K562 (cell line): ENCODE results near the gene PET100. TPM values are rescaled to one million over a fixed set of nuclear protein-coding genes. Genes with fewer than 3 reads are reported as not detected.
A peak's percentile ranks its signal among the peaks of the same experiment; 100 is the strongest.

Source experiments
- CXXC5 ChIP-seq: fragments of 250-450 bp; sonication (Bioruptor Pico); IDR thresholded peaks from 2 replicates; pipeline ENCODE4 v1.8.0; 2022; ENCODE audit warnings: inconsistent platforms, mild to moderate bottlenecking, moderate library complexity
- DEAF1 ChIP-seq: fragments of 450-650 bp; formaldehyde crosslinking; IDR thresholded peaks from 2 replicates; pipeline ENCODE4 v1.4.0; 2020; ENCODE audit warnings: mild to moderate bottlenecking, moderate library complexity
- ELK1 ChIP-seq: sonication (generic); formaldehyde crosslinking; IDR thresholded peaks from 2 replicates; pipeline ENCODE4 v1.8.1; 2022; ENCODE audit warnings: missing genetic modification reagents
- EP300 ChIP-seq: IDR thresholded peaks from 2 replicates; pipeline ENCODE4 v1.6.1; 2012; ENCODE audit warnings: low read length, improper control_type of control experiment
- EWSR1 ChIP-seq: fragments of 450-650 bp; IDR thresholded peaks from 2 replicates; pipeline ENCODE4 v1.6.1; 2018; ENCODE audit warnings: borderline replicate concordance, mild to moderate bottlenecking, low read depth, moderate library complexity; ENCODE audit not compliant: partially characterized antibody
- FOXM1 ChIP-seq, 2 experiments: fragments of 450-650 bp in 1 of 2; sonication (generic) in 1 of 2; formaldehyde crosslinking in 1 of 2; IDR thresholded peaks; 2 replicates each; pipeline versions ENCODE4 v1.6.1 to v1.9.0; 2017 to 2022; ENCODE audit warnings: low read depth in 2 of 2, mild to moderate bottlenecking in 2 of 2, missing genetic modification reagents in 1 of 2, moderate library complexity in 1 of 2
- GTF2A2 ChIP-seq: IDR thresholded peaks from 2 replicates; pipeline ENCODE4 v1.6.1; 2016; ENCODE audit warnings: mild to moderate bottlenecking, missing genetic modification characterization, missing compliant biosample characterization
- NR2C2 ChIP-seq, 2 experiments: fragments of 200-800 bp in 1 of 2; sonication (Bioruptor generic) in 1 of 2; sonication (generic) in 1 of 2; formaldehyde crosslinking in 1 of 2; IDR thresholded peaks; 2 replicates each; pipeline versions ENCODE4 v1.6.1 to v1.8.0; 2016 to 2022; ENCODE audit warnings: mild to moderate bottlenecking in 1 of 2, missing compliant biosample characterization in 1 of 2, missing genetic modification characterization in 1 of 2, missing genetic modification reagents in 1 of 2
- PCBP1 ChIP-seq: fragments of 200-400 bp; formaldehyde crosslinking; IDR thresholded peaks from 2 replicates; pipeline ENCODE4 v1.6.1; 2018; ENCODE audit warnings: mild to moderate bottlenecking, low read depth, low read length; ENCODE audit not compliant: poor library complexity, severe bottlenecking
- SAFB2 ChIP-seq: fragments of 200-400 bp; formaldehyde crosslinking; IDR thresholded peaks from 2 replicates; pipeline ENCODE4 v1.6.1; 2018; ENCODE audit warnings: borderline replicate concordance, low read length, low read depth, moderate library complexity; ENCODE audit not compliant: severe bottlenecking
- SMAD1 ChIP-seq: fragments of 150-350 bp; IDR thresholded peaks from 2 replicates; pipeline ENCODE4 v1.6.1; 2014; ENCODE audit warnings: low read length, low read depth; ENCODE audit not compliant: partially characterized antibody
- TFE3 ChIP-seq: fragments of 450-650 bp; formaldehyde crosslinking; IDR thresholded peaks from 2 replicates; pipeline ENCODE4 v1.4.0; 2020; ENCODE audit warnings: mild to moderate bottlenecking, mixed read lengths
- ZKSCAN3 ChIP-seq: fragments of 250-450 bp; sonication (Bioruptor Pico); IDR thresholded peaks from 2 replicates; pipeline ENCODE4 v1.4.0; 2020
- ZNF274 ChIP-seq: IDR thresholded peaks from 2 replicates; pipeline ENCODE4 v1.6.1; 2011; ENCODE audit warnings: low read depth, mild to moderate bottlenecking, low read length, moderate library complexity, borderline replicate concordance
- ZNF280B ChIP-seq: fragments of 250-450 bp; sonication (Bioruptor Pico); IDR thresholded peaks from 2 replicates; pipeline ENCODE4 v1.5.1; 2021; ENCODE audit warnings: mild to moderate bottlenecking
- ZNF395 ChIP-seq: fragments of 200-800 bp; sonication (Bioruptor generic); IDR thresholded peaks from 2 replicates; pipeline ENCODE4 v1.6.1; 2017; ENCODE audit warnings: missing genetic modification characterization, missing compliant biosample characterization
- ZNF668 ChIP-seq: fragments of 250-450 bp; sonication (Bioruptor Pico); IDR thresholded peaks from 2 replicates; pipeline ENCODE4 v1.8.0; 2022; ENCODE audit warnings: mild to moderate bottlenecking, inconsistent platforms
- ZNF76 ChIP-seq: fragments of 250-450 bp; sonication (Bioruptor Pico); IDR thresholded peaks from 2 replicates; pipeline ENCODE4 v1.4.0; 2020; ENCODE audit warnings: mild to moderate bottlenecking, moderate library complexity, borderline replicate concordance
- polyA plus RNA-seq, 8 experiments: library from polyadenylated mRNA; depleted of rRNA in 4 of 8; stranded (reverse) in 5 of 8; unstranded in 3 of 8; fragments of >200 nt; fragmentation: Nextera tagmentation in 2 of 8; fragmentation: Illumina TruSeq in 1 of 8; extraction: Ambion mirVana in 2 of 8; extraction: Trizol in 1 of 8; gene quantifications; 2 replicates each; pipeline versions ENCODE4 v1.2.1 to v1.2.3, GENCODE V29; 2011 to 2014; ENCODE audit warnings: inconsistent platforms in 1 of 8, missing spikeins in 1 of 8
- total RNA-seq, 7 experiments: library from RNA; depleted of rRNA in 6 of 7; stranded (reverse); fragments of >200 nt in 6 of 7; fragmentation: Illumina TruSeq in 2 of 7; extraction: Trizol in 2 of 7; gene quantifications; 2 replicates each; pipeline versions ENCODE4 v1.2.1 to v1.2.3, GENCODE V29; 2011 to 2021; ENCODE audit warnings: low replicate concordance in 1 of 7

The PET100 gene
- total and polyA plus RNA-seq, 9 of the 15 experiments (the other 6 are each of a cell fraction or from before 2014, with no cell fraction given) = 62.3 to 351 (median 98.3) TPM

GRCh38 chr19:7637374-7638256 is 8.0 kb downstream of the PET100 start (continued):
- TF ChIP-seq FOXM1 (IDR thresholded peaks at IDR 0.05; ENCODE audit: low read depth) = no peak
- TF ChIP-seq FOXM1 (CRISPR knock-in tag; IDR thresholded peaks at IDR 0.05; ENCODE audit: low read depth) = no peak
- TF ChIP-seq SMAD1 = no peak
- no peak for TF ChIP-seq TFE3
- TF ChIP-seq NR2C2 (CRISPR knock-in tag; IDR thresholded peaks at IDR 0.05) = no peak
- no peak for TF ChIP-seq NR2C2 (tag; IDR thresholded peaks at IDR 0.05)
- TF ChIP-seq PCBP1 = peak; percentile 18
- TF ChIP-seq ZKSCAN3 (CRISPR knock-in tag) = peak; percentile 42; the same call in 1 of the 2 replicates
- no peak for TF ChIP-seq ZNF274
- TF ChIP-seq EWSR1 = no peak
- TF ChIP-seq ZNF76 = no peak
- no peak for TF ChIP-seq GTF2A2
- TF ChIP-seq ZNF668 (CRISPR knock-in tag) = no peak
- TF ChIP-seq DEAF1 (CRISPR knock-in tag) = no peak
- TF ChIP-seq ZNF280B (CRISPR knock-in tag) = no peak
- TF ChIP-seq ELK1 (CRISPR knock-in tag) = no peak
- TF ChIP-seq EP300 = peak; percentile 52; the same call in 1 of the 2 replicates
- TF ChIP-seq ZNF395 (CRISPR knock-in tag) = no peak
- no peak for TF ChIP-seq SAFB2
- TF ChIP-seq CXXC5 (CRISPR knock-in tag) = peak; percentile 39; the same call in 1 of the 2 replicates
